A673 (cell line): Measurements from ENCODE around the gene RNF145. TPM values are rescaled to one million over a fixed set of nuclear protein-coding genes. Genes with fewer than 3 reads are reported as not detected.

Experiments
- BruUV-seq: library from RNA; stranded (reverse); fragments of 400-500 nt; replicated peaks from 2 replicates; lab custom pipeline; 2021; lab: Mats Ljungman, UMichigan
- CTCF ChIA-PET: fragments of 300-600 bp; sonication (Branson Sonifier 250); formaldehyde crosslinking; loops from one replicate; lab custom pipeline; 2022; ENCODE audit warnings: antibody characterized with exemption; lab: Charles Lee
- POLR2A ChIA-PET: fragments of 300-600 bp; sonication (Branson Sonifier 250); formaldehyde crosslinking; loops from one replicate; lab custom pipeline; 2022; ENCODE audit warnings: antibody characterized with exemption; ENCODE audit not compliant: low non-redundant PET; lab: Charles Lee
- DNase-seq: peaks from one replicate; pipeline ENCODE4 v3.0.0-alpha.2; 2015; ENCODE audit warnings: low spot score
- H3K27ac ChIP-seq: fragments of 200-600 bp; sonication (generic); 2 replicates; pipeline ENCODE4 v1.5.1; 2016; ENCODE audit warnings: mixed run types, low read depth, mild to moderate bottlenecking, mixed read lengths, antibody characterized with exemption, low read length; ENCODE audit not compliant: poor library complexity, severe bottlenecking
- H3K27me3 ChIP-seq: fragments of 200-600 bp; sonication (generic); replicated peaks from 2 replicates; pipeline ENCODE4 v1.6.1; 2017; ENCODE audit warnings: mixed run types, low read depth, mild to moderate bottlenecking, mixed read lengths, antibody characterized with exemption, low read length; ENCODE audit not compliant: insufficient read depth, poor library complexity
- H3K36me3 ChIP-seq: fragments of 200-600 bp; sonication (generic); 2 replicates; pipeline ENCODE4 v1.6.1; 2016; ENCODE audit warnings: mixed run types, mild to moderate bottlenecking, mixed read lengths, antibody characterized with exemption, low read length; ENCODE audit not compliant: insufficient read depth, poor library complexity, severe bottlenecking
- H3K4me1 ChIP-seq: fragments of 200-600 bp; sonication (generic); 2 replicates; pipeline ENCODE4 v1.6.1; 2017; ENCODE audit warnings: mixed run types, mild to moderate bottlenecking, mixed read lengths, antibody characterized with exemption, low read length; ENCODE audit not compliant: insufficient read depth, poor library complexity, severe bottlenecking
- H3K4me3 ChIP-seq: fragments of 200-600 bp; sonication (generic); 2 replicates; pipeline ENCODE4 v1.5.1; 2016; ENCODE audit warnings: low read depth, mixed run types, mild to moderate bottlenecking, mixed read lengths, low read length; ENCODE audit not compliant: poor library complexity, severe bottlenecking
- H3K9me3 ChIP-seq: fragments of 200-600 bp; sonication (generic); 2 replicates; pipeline ENCODE4 v1.6.1; 2016; ENCODE audit warnings: mixed run types, low read depth, mild to moderate bottlenecking, mixed read lengths, antibody characterized with exemption, low read length; ENCODE audit not compliant: poor library complexity, severe bottlenecking
- CTCF ChIP-seq: fragments of 300-800, 200-600 bp; sonication (generic); conservative IDR thresholded peaks from 2 replicates; pipeline ENCODE4 v1.5.1; 2017; ENCODE audit warnings: low read depth, mild to moderate bottlenecking, antibody characterized with exemption, low read length, moderate library complexity, mixed read lengths
- EZH2 ChIP-seq: fragments of 200-600 bp; sonication (generic); IDR thresholded peaks from 2 replicates; pipeline ENCODE4 v1.6.1; 2017; ENCODE audit warnings: borderline replicate concordance, low read depth, mild to moderate bottlenecking, mixed read lengths, antibody characterized with exemption, low read length; ENCODE audit not compliant: poor library complexity, severe bottlenecking
- intact Hi-C: fragments of 100-400 bp; cut with micrococcal nuclease; formaldehyde crosslinking; loops from one replicate; pipeline ENCODE4 v1.10.0; 2022; ENCODE audit not compliant: unreplicated experiment
- total RNA-seq: library from RNA; stranded (reverse); gene quantifications from 2 replicates; pipeline ENCODE4 v1.2.3, GENCODE V29; 2021

RNF145 gene
- total RNA-seq, 1 experiment from 2014 or later, result 132 TPM

DNA sequence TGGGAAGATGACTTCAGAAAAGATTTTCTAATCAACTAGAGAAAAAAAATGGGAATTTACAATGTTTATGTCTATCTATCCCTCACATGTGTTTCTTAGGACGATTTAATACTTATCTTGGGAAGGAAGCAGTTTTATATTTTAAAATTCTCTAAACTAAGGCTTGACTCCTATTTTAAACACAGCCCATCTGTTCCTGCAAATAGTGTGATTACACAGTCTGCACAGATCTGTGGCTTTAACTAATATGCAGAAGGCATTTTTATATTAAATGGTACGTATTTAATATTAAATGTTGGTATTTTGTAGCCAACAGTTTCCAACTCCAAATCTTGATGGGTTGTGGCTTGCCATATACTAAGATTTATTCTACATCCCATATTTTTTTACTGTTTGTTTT is 56.5 kb downstream of the RNF145 start:
- ChIA-PET POLR2A (no interaction called here), CTCF (no interaction called here)
- BruUV-seq, result no TSS peak
- Histone ChIP-seq H3K4me1 (no peaks in the 10 kb centered on the region), H3K27me3 (no peaks in the 10 kb centered on the region), H3K9me3 (no peaks in the 10 kb centered on the region), H3K27ac (no peak overlapping the region), H3K4me3 (no peak overlapping the region), H3K36me3 (peaks cover 25% of the 10 kb centered on the region)
- intact Hi-C loops, result no loop called here
- DNase-seq, result no peak
- TF ChIP-seq EZH2, result no peak
- TF ChIP-seq CTCF, result no peak

- TF ChIP-seq CTCF (no peak), EZH2 (no peak)
- no peaks in the 10 kb centered on the region for H3K36me3 ChIP-seq
- CTCF ChIA-PET, result no interaction called here
- H3K9me3 ChIP-seq, result no peaks in the 10 kb centered on the region
- POLR2A ChIA-PET, result no interaction called here
- intact Hi-C loops, result no loop called here
- H3K27me3 ChIP-seq, result no peaks in the 10 kb centered on the region
- no peak overlapping the region for H3K4me3 ChIP-seq
- DNase-seq, result no peak
- H3K4me1 ChIP-seq, result no peaks in the 10 kb centered on the region
- BruUV-seq, result no TSS peak
- no peak overlapping the region for H3K27ac ChIP-seq
Observed at GRCh38 chr5:159149085-159149484, 60.3 kb downstream of the RNF145 start.

GRCh38 chr5:159147976-159148375 is 61.4 kb downstream of the RNF145 start:
- no TSS peak for BruUV-seq

More at GRCh38 chr5:159147976-159148375, 61.4 kb downstream of the RNF145 start:
- Histone ChIP-seq H3K27ac (no peak overlapping the region), H3K9me3 (no peaks in the 10 kb centered on the region), H3K4me1 (no peaks in the 10 kb centered on the region), H3K36me3 (no peaks in the 10 kb centered on the region), H3K27me3 (no peaks in the 10 kb centered on the region), H3K4me3 (no peak overlapping the region)
- POLR2A ChIA-PET, result no interaction called here
- TF ChIP-seq CTCF (no peak), EZH2 (no peak)
- CTCF ChIA-PET, result no interaction called here
- intact Hi-C loops, result no loop called here
- no peak for DNase-seq
